Measurements from ENCODE around the gene RAP1GAP2. TPM values are rescaled to one million over a fixed set of nuclear protein-coding genes. Genes with fewer than 3 reads are reported as not detected.
"Not testable (repeated sequence)": the region's sequence is repeated elsewhere in the genome, so short reads cannot be mapped to it uniquely, and the experiment has no call there.

Gene RAP1GAP2
- total and polyA plus RNA-seq, 8 donors = 11.8 to 92.4 (median 31.0) TPM

DNA sequence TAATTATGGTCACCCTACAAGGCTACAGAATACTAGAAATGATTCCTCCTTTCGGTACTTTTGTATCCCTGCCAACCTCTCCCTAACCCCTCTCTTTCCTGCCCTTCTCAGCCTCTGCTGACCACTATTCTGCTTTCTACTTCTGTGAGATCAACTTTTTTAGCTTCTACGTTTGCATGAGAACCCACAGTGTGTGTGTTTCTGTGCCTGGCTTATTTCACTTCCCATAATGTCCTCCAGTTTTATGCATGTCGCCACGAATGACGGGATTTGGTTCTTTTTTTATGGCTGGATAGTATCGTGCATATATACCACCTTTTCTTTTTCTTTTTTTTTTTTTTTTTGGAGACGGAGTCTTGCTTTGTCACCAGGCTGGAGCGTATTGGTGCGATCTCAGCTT is 92.1 kb downstream of the RAP1GAP2 start:
- intact Hi-C loops (cut with DNase I; ENCODE audit: low total_unique reads) = no loop called here
- Histone ChIP-seq H3K9me3 (no peaks in the 10 kb centered on the region), H3K36me3 (peaks cover 0 to 6% (median 0%) of the 10 kb centered on the region in 4 donors), H3K27me3 (no peaks in the 10 kb centered on the region), H3K27ac (peak overlapping the region in 3 of 5 donors; percentile 15 to 78 (median 32)), H3K4me3 (no peak overlapping the region), H3K4me1 (peaks cover 10 to 38% (median 25%) of the 10 kb centered on the region in 4 donors)
- WGBS, 5 donors = 79 to 89% (median 85%) methylated on average over 9 of the region's 9 CpGs
- TF ChIP-seq, protein P1, sequence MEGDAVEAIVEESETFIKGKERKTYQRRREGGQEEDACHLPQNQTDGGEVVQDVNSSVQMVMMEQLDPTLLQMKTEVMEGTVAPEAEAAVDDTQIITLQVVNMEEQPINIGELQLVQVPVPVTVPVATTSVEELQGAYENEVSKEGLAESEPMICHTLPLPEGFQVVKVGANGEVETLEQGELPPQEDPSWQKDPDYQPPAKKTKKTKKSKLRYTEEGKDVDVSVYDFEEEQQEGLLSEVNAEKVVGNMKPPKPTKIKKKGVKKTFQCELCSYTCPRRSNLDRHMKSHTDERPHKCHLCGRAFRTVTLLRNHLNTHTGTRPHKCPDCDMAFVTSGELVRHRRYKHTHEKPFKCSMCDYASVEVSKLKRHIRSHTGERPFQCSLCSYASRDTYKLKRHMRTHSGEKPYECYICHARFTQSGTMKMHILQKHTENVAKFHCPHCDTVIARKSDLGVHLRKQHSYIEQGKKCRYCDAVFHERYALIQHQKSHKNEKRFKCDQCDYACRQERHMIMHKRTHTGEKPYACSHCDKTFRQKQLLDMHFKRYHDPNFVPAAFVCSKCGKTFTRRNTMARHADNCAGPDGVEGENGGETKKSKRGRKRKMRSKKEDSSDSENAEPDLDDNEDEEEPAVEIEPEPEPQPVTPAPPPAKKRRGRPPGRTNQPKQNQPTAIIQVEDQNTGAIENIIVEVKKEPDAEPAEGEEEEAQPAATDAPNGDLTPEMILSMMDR (IDR thresholded peaks at IDR 0.05) = no peak
- TF ChIP-seq EP300 (IDR thresholded peaks at IDR 0.05) (no peak), POLR2AphosphoS5 (IDR thresholded peaks at IDR 0.05) (no peak), POLR2A (IDR thresholded peaks at IDR 0.05) (no peak)
- peak in 1 of 2 donors; percentile 7 for DNase-seq

DNA sequence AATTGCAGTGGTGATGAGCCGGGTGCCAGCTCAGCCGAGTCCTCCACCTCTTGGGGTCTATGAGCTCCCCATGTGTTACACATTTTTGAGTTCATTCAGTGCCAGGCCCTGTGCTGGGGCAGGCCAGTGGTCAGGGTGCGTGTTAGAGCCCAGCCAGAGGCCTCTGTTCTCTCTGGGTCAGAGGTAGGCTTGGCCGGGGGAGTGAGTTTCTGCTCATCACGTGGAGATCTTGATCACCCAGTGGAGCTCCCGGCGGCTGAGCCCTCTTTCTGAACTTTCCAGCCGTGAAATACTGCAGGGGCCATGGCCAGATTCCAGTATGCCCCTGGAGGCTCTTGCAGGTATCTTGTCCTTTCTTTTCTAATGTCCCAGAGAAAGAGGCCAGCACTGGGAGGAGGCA is 93.0 kb downstream of the RAP1GAP2 start:
- H3K27ac ChIP-seq = peak overlapping the region in 3 of 5 donors; percentile 32 to 78 (median 60)
- no peak overlapping the region for H3K4me3 ChIP-seq
- H3K9me3 ChIP-seq = no peaks in the 10 kb centered on the region
- peaks cover 0 to 6% (median 0%) of the 10 kb centered on the region in 4 donors for H3K36me3 ChIP-seq
- H3K4me1 ChIP-seq = peaks cover 12 to 37% (median 25%) of the 10 kb centered on the region in 4 donors
- TF ChIP-seq POLR2A (IDR thresholded peaks at IDR 0.05) (no peak), POLR2AphosphoS5 (IDR thresholded peaks at IDR 0.05) (no peak), EP300 (IDR thresholded peaks at IDR 0.05) (no peak)
- TF ChIP-seq, protein P1 (IDR thresholded peaks at IDR 0.05) = no peak
- H3K27me3 ChIP-seq = no peaks in the 10 kb centered on the region
- peak in 1 of 2 donors; percentile 22 for DNase-seq
- 68 to 82% (median 76%) methylated on average over 6 to 8 of the region's 8 CpGs for WGBS, 5 donors
- intact Hi-C loops (cut with DNase I; ENCODE audit: low total_unique reads) = no loop called here

DNA sequence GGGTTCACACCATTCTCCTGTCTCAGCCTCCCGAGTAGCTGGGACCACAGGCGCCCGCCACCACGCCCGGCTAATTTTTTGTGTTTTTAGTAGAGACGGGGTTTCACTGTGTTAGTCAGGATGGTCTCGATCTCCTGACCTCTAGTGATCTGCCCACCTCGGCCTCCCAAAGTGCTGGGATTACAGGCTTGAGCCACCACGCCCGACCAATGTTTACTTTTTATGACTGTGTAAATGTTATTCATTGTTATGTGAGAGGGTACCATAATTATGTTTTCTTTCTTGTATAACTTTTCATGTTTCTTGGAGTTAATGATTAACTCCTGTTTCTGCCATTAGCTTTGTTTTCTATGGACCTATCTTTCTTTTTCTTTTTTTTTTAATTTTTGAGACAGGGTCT is 94.5 kb downstream of the RAP1GAP2 start:
- H3K27me3 ChIP-seq; H3K9me3 ChIP-seq; H3K4me3 ChIP-seq; H3K36me3 ChIP-seq; intact Hi-C loops (cut with DNase I; ENCODE audit: low total_unique reads): not testable (repeated sequence)
- Histone ChIP-seq H3K4me1 (peaks cover 23 to 48% (median 32%) of the 10 kb centered on the region in 4 donors), H3K27ac (peak overlapping the region; percentile 75 to 89 (median 80))
- DNase-seq = peak in 1 of 2 donors; percentile 52
- 36 to 58% (median 43%) methylated on average over 5 to 10 of the region's 10 CpGs for WGBS, 5 donors

DNA sequence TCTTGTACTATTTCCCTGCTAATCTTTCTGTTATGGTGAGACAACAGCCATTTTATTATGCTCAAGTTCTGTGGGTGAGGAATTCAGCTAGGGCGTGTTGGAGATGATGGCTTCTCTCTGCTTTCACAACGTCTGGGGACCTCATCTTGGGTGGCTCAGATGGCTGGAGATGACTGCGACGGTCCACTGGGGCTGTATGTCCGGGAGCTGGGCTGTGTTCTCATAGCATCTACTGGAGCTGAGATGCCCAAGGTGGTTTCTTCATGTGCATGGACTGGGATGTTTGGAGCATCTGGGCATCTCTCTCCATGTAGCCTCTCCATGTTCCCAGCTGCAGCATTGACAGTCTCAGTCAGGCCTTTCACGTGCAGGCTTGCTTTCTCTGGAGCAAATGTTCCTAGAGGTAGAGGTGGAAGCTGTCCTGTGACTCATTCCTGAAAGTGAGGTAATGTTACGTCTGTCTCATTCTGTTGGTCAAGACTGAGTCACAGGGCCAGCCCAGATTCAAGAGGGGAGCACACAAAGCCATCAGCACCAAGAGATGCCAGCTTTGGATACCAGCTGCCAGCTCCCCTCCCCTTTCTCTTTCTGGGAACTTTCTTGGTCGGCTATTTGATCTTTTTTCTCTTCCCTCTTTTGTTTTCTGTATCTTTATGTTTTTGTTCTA is 96.2 kb downstream of the RAP1GAP2 start:
- TF ChIP-seq, protein P1 (IDR thresholded peaks at IDR 0.05) = no peak
- TF ChIP-seq POLR2AphosphoS5 (IDR thresholded peaks at IDR 0.05) = peak in 2 of 3 donors; percentile 77 to 79

DNA sequence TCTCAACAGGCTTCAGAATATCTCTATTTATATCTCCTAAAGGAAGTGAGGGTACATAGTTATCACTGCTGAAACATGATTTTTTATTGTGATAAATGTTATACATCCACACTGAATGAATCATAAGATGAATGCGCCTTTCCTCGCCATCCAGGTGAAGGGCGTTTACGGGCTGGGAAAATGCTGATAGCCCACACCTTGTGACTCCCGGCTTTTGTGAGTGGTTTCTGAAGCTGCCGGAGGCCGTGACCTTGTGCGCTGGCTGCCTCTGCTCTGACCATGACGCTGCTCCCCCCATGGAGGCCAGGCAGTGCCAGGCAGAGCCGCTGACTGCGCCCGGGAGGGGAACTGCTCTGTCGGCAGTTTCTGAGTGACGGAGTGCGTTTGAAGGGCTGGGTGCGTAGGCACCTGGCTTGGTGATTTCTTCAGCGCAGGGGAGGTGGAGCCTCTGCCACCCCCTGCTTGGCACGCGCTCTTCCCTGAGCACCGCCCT is 97.2 kb downstream of the RAP1GAP2 start:
- TF ChIP-seq EP300 (IDR thresholded peaks at IDR 0.05) (no peak), POLR2AphosphoS5 (IDR thresholded peaks at IDR 0.05) (peak in 2 of 3 donors; percentile 84), POLR2A (IDR thresholded peaks at IDR 0.05) (no peak)
- TF ChIP-seq, protein P1 (IDR thresholded peaks at IDR 0.05) = no peak
- intact Hi-C loops (cut with DNase I; ENCODE audit: low total_unique reads) = no loop called here
- 24 to 60% (median 34%) methylated on average over 20 of the region's 20 CpGs for WGBS, 5 donors
- Histone ChIP-seq H3K27me3 (no peaks in the 10 kb centered on the region), H3K4me1 (peaks cover 23 to 54% (median 32%) of the 10 kb centered on the region in 4 donors), H3K27ac (peak overlapping the region; percentile 58 to 89 (median 80)), H3K9me3 (no peaks in the 10 kb centered on the region), H3K36me3 (no peaks in the 10 kb centered on the region), H3K4me3 (no peak overlapping the region)
- peak; percentile 90 to 91 for DNase-seq

More for the DNA sequence above, 96.2 kb downstream of the RAP1GAP2 start:
- no peak overlapping the region for H3K4me3 ChIP-seq
- H3K36me3 ChIP-seq = no peaks in the 10 kb centered on the region
- peak overlapping the region; percentile 80 to 89 (median 83) for H3K27ac ChIP-seq
- H3K9me3 ChIP-seq = no peaks in the 10 kb centered on the region
- H3K4me1 ChIP-seq = peaks cover 23 to 48% (median 32%) of the 10 kb centered on the region in 4 donors
- intact Hi-C loops (cut with DNase I; ENCODE audit: low total_unique reads) = no loop called here
- no peaks in the 10 kb centered on the region for H3K27me3 ChIP-seq
- DNase-seq = peak; percentile 74 to 89
- 53 to 66% (median 61%) methylated on average over 8 of the region's 8 CpGs for WGBS, 5 donors
